Gastroesophageal sphincter (tissue), 3 donors: Measurements from ENCODE around the gene SYNE4.

Source experiments
- CTCF ChIP-seq, 4 experiments: fragments of 200-600 bp in 2 of 4; fragments of 450-650 bp in 2 of 4; sonication (generic) in 1 of 4; IDR thresholded peaks; one replicate each; pipeline ENCODE4 v1.5.1; 2017 to 2019; ENCODE audit warnings: antibody characterized with exemption in 4 of 4, mild to moderate bottlenecking in 2 of 4, moderate library complexity in 2 of 4
- EP300 ChIP-seq: sonication (generic); formaldehyde crosslinking; IDR thresholded peaks from one replicate; pipeline ENCODE4 v1.6.1; 2017; ENCODE audit warnings: antibody characterized with exemption, mild to moderate bottlenecking
- POLR2A ChIP-seq, 2 donors: fragments of 450-650 bp; IDR thresholded peaks; one replicate each; pipeline ENCODE4 v1.6.1; 2017; ENCODE audit warnings: antibody characterized with exemption in 2 of 2, mild to moderate bottlenecking in 2 of 2, moderate library complexity in 1 of 2
- POLR2AphosphoS5 ChIP-seq: sonication (generic); formaldehyde crosslinking; IDR thresholded peaks from one replicate; pipeline ENCODE4 v1.6.1; 2017; ENCODE audit warnings: antibody characterized with exemption

- TF ChIP-seq CTCF (IDR thresholded peaks at IDR 0.05) (no peak), POLR2A (IDR thresholded peaks at IDR 0.05) (no peak), EP300 (no peak), POLR2AphosphoS5 (no peak)
Observed at GRCh38 chr19:35958660-35959039, 50.0 kb downstream of the SYNE4 start.
